ENCODE measurements around the gene ACVR1B.
"Not testable (repeated sequence)": the region's sequence is repeated elsewhere in the genome, so short reads cannot be mapped to it uniquely, and the experiment has no call there.

ACVR1B gene

GRCh38 chr12:51970904-51971646 lies 19.6 kb downstream of the ACVR1B start:
- DNase-seq (ENCODE audit: low spot score), result no peak

GRCh38 chr12:51971679-51972421 lies 20.4 kb downstream of the ACVR1B start:
- DNase-seq (ENCODE audit: low spot score), result no peak

- DNase-seq (ENCODE audit: low spot score), result no peak
Observed at GRCh38 chr12:51972422-51972812, 20.9 kb downstream of the ACVR1B start.

GRCh38 chr12:51972849-51973273 lies 21.4 kb downstream of the ACVR1B start:
- peak; percentile 66 for DNase-seq (ENCODE audit: low spot score)

DNA sequence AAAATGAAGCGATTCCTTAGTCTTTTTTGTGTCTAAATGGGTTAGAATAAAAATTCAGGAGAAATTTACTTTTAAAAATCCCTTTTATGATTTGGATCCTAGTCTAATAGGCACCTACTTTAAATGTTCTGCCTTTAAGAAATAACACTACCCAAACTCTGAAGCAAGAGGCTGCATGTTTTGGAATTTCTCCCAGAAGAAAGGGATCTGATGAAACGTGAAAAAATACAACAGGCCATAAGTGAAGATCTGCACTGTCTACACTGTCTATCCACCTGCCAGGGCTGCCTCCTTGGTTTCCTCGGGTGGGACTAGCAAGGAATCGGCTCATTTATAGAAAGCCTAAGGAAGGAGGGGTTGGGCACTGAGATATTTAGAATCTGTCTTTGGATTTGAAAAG lies 22.1 kb downstream of the ACVR1B start:
- DNase-seq (ENCODE audit: low spot score), result no peak

- no peak for DNase-seq (ENCODE audit: low spot score)
Observed at GRCh38 chr12:51974646-51975045, 23.1 kb downstream of the ACVR1B start.

DNA sequence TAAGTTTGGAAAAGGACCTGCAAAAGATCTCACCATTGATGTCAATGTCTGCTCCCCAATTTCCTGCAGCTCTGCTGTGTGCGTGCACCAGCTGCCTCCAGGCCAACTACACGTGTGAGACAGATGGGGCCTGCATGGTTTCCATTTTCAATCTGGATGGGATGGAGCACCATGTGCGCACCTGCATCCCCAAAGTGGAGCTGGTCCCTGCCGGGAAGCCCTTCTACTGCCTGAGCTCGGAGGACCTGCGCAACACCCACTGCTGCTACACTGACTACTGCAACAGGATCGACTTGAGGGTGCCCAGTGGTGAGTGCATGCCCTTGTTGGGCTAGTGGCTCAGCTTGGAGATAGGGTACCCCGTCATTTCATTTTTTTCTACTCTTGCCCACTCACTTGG lies 23.7 kb downstream of the ACVR1B start:
- no peak for DNase-seq (ENCODE audit: low spot score)

DNA sequence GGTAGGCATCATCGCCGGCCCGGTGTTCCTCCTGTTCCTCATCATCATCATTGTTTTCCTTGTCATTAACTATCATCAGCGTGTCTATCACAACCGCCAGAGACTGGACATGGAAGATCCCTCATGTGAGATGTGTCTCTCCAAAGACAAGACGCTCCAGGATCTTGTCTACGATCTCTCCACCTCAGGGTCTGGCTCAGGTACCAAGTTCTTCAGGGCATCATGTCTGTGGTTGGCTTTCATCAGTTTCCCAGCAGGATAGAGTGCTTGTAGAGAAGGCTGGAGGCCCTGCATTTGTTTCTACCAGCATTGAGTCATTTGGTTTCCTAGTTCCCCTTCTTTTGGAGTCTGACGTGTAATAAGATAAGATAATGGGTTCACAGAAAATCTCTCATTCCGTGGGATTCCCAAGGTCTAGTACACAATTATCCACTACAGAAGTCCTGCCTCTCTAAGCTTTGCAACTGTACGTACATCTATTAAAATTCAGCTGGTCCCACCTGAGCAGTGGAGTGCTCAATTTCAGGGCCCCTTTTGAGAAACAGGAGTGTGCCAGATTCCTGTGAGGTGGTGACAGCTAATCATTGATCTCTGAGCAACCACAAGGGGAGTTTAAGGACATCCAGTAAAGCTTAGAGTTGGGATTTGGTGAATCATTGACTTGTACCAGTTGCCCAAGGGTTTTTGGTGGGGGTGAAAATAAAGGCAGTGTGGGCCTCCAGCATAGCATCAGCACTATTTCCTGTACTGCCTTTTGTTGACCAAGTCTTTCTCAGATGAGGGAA lies 25.1 kb downstream of the ACVR1B start:
- no peak for DNase-seq (ENCODE audit: low spot score)

GRCh38 chr12:51977320-51977753 lies 25.8 kb downstream of the ACVR1B start:
- no peak for DNase-seq (ENCODE audit: low spot score)

- not testable (repeated sequence) for DNase-seq (ENCODE audit: low spot score)
Observed at GRCh38 chr12:51979306-51979705, 27.8 kb downstream of the ACVR1B start.

DNA sequence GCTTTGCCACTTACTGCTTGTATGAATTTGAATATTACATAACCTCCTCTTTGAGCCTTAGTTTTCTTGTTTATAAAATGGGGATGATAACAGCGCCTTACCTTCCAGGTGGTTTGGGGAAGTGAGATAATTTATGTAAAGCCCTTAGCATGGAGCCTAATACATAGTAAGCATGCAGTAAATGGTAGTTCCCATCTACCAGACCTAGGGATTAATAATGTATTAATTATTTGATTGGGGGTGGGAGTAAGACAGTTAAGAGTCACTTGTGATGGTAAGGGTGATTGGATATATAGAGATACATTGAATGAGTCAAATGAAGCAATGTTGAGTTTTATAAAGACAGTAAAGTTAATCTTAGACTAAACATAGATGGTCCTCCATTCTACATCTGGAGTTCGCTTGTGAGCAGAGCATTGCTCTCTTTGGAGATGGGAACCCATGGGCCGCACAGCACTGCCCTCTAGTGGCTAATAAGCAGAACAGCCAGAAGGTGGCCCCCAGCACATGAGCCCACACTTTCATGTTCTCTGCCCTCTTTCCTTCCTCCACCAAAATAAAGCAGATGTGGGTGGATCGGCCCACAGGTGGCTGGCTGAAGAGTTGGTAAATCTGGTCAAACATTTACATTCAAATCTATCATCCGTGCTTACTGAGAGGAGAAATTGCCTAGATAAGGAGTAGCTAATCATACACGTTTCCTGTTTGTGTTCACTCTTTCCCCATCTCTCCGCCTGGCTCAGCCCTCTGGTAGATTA lies 28.7 kb downstream of the ACVR1B start:
- peak; percentile 88 for DNase-seq (ENCODE audit: low spot score)

DNA sequence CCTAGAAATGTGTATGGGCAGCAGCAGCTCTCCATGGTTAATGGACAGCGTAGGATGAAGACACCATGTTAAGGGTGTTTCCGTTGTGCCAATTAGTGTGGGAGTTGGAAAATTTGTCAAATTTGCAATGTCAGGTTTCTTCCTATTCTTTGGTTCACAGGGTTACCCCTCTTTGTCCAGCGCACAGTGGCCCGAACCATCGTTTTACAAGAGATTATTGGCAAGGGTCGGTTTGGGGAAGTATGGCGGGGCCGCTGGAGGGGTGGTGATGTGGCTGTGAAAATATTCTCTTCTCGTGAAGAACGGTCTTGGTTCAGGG lies 29.3 kb downstream of the ACVR1B start:
- DNase-seq (ENCODE audit: low spot score), result no peak

DNA sequence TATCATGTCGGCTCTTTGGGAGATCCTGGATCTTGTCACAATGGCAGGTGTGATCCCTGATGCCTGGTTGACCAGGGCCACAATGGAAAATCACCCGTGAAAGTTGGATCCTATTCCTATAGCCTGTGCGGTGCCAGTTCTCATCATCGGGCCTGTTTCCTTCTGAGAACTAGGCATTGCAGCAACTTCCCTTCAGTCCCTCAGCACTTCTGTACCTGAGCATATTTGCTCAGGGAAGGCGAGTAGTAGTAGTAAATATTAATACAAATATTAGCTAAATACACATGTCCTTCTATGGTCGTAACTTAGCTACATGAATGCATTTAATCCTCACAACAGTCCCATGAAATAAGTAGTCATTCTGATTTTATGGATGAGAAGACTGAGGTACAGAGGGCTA lies 33.2 kb downstream of the ACVR1B start:
- DNase-seq (ENCODE audit: low spot score), result no peak

- peak; percentile 18 for DNase-seq (ENCODE audit: low spot score)
Observed at GRCh38 chr12:51985154-51985835, 33.8 kb downstream of the ACVR1B start.

GRCh38 chr12:51986834-51987233 lies 35.3 kb downstream of the ACVR1B start:
- no peak for DNase-seq (ENCODE audit: low spot score)

DNA sequence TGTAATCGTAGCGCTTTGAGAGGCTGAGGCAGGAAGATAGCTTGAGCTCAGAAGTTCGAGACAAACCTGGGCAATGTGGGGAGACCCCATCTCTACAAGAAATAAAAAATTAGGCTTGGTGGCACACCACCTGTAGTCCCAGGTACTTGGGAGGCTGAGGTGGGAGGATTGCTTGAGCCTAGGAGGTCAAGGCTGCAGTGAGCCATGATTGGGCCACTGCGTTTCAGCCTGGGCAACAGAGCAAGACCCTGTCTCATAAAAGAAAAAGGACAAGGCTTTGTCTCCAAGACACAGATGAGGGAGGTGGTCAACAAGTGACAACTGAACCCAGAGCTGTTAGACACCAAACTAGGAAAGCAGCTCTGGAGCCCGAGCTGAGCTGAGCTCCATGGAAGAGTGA lies 40.7 kb downstream of the ACVR1B start:
- no peak for DNase-seq (ENCODE audit: low spot score)

DNA sequence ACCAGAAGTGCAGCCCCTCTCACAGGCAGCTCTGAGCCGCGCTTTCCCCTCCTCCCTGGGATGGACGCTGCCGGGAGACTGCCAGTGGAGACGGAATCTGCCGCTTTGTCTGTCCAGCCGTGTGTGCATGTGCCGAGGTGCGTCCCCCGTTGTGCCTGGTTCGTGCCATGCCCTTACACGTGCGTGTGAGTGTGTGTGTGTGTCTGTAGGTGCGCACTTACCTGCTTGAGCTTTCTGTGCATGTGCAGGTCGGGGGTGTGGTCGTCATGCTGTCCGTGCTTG lies 43.0 kb downstream of the ACVR1B start:
- DNase-seq (ENCODE audit: low spot score), result no peak

DNA sequence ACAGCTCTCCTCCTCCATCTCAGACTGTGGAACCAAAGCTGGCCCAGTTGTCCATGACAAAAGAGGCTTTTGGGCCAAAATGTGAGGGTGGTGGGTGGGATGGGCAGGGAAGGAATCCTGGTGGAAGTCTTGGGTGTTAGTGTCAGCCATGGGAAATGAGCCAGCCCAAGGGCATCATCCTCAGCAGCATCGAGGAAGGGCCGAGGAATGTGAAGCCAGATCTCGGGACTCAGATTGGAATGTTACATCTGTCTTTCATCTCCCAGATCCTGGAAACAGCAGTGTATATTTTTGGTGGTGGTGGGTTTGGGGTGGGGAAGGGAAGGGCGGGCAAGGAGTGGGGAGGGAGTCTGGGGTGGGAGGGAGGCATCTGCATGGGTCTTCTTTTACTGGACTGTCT lies 43.5 kb downstream of the ACVR1B start:
- no peak for DNase-seq (ENCODE audit: low spot score)

DNA sequence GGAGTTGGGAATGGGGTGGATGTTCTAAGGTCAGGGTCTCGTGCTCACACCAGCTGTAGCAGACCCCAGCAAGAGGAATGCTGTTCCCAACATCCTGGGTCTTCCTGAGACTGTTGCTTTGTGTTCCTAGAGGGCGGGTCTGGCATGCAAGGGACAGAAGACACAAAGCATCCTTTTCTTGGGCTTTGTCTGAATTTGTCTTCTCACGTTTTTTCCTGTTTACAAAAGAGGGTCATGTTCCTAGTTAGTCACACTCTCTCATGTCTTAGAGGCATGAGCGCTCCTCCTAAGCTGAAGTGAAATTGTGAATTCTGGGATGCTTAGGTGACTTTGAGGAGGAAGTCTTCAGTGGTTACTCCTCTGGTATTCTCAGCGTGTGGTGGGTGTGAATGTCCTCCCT lies 45.6 kb downstream of the ACVR1B start:
- DNase-seq (ENCODE audit: low spot score), result no peak

DNA sequence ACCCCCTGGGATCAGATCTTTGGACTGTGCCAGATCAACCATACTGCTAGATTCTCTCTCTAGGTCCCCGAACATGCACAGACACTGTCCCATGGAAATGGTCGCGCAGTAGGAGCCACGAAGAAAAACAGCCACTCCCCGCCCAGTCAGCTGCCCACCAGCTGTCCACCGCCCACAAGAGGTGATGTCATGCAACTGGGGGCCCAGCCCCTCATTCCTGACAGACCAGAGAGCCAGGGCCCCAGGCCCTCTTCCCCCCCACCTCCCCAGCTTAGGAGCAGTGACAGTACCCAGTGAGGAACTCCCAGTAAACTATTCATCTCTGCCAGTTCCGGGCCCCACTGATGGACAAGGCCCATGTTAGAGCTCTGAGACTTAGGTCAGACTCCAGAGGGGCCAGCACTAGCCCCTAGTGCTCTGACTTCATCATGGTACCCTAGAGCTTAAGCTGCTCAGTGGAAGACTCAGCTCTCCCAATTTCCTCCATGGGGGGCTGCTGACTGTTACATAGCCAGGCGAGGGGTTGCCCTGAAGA lies 51.6 kb downstream of the ACVR1B start:
- DNase-seq (ENCODE audit: low spot score), result no peak

- no peak for DNase-seq (ENCODE audit: low spot score)
Observed at GRCh38 chr12:52003591-52003990, 52.1 kb downstream of the ACVR1B start.

Data from Ammon's horn (tissue), 1 donor.